IPS-NIHi7 (cell line): ENCODE results near the gene AGAP4.
A peak's percentile ranks its signal among the peaks of the same experiment; 100 is the strongest.
"Not testable (repeated sequence)": the region's sequence is repeated elsewhere in the genome, so short reads cannot be mapped to it uniquely, and the experiment has no call there.

Experiments
- DNase-seq: peaks from one replicate; pipeline ENCODE4 v3.0.0; 2012; ENCODE audit warnings: mixed read lengths; ENCODE audit errors: extremely low spot score

Gene AGAP4

GRCh38 chr10:45847400-45847799 lies at the start of gene AGAP4:
Gene AGAP4, minus strand, starts transcription at chr10:45847500. Its CDS starts 153 bp downstream, at chr10:45847347.
- DNase-seq, result not testable (repeated sequence)

GRCh38 chr10:45890721-45891120 lies 43.4 kb upstream of the AGAP4 start:
- not testable (repeated sequence) for DNase-seq

GRCh38 chr10:45889539-45890230 lies 42.4 kb upstream of the AGAP4 start:
- DNase-seq, result not testable (repeated sequence)

DNA sequence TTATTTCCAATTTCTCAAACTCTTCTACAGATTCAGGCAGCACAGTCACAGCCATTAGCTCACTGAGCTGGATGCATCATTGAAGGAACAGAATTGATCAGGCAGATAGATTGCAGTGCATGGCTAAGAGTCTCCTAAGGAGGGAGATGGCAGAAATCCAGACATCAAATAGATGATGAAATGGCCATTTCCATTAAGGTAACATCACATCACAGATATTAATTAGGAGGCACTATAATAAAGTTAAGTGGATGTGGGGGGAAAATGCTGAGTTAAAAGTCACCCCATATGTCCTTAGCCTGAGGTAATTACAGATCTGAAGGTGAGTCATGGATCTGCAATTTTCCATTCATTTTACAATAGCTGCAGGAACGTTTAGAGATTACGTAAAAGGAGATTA lies 35.6 kb upstream of the AGAP4 start:
- not testable (repeated sequence) for DNase-seq

- not testable (repeated sequence) for DNase-seq
Observed at GRCh38 chr10:45865404-45865803, 18.1 kb upstream of the AGAP4 start.

- not testable (repeated sequence) for DNase-seq
Observed at GRCh38 chr10:45864264-45864663, 17.0 kb upstream of the AGAP4 start.

- not testable (repeated sequence) for DNase-seq
Observed at GRCh38 chr10:45863632-45864031, 16.3 kb upstream of the AGAP4 start.

GRCh38 chr10:45857931-45858330 lies 10.6 kb upstream of the AGAP4 start:
- DNase-seq, result not testable (repeated sequence)

DNA sequence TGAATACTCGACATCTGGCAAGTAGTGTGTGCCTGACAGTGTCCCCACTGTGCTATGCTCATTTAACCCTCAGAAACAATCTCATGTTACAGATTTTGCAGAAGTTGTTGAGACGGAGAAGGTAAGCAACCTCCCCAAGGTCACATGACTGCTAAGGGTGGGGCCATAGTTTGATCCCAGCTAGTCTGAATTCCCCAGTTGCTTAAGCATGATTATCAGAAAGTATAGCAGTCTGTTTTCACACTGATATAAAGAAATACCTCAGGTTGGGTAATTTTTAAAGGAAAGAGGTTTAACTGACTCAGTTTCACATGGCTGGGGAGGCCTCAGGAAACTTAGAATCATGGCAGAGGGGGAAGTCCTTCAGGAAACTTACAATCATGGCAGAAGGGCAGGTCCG lies 1.2 kb upstream of the AGAP4 start:
- not testable (repeated sequence) for DNase-seq

DNA sequence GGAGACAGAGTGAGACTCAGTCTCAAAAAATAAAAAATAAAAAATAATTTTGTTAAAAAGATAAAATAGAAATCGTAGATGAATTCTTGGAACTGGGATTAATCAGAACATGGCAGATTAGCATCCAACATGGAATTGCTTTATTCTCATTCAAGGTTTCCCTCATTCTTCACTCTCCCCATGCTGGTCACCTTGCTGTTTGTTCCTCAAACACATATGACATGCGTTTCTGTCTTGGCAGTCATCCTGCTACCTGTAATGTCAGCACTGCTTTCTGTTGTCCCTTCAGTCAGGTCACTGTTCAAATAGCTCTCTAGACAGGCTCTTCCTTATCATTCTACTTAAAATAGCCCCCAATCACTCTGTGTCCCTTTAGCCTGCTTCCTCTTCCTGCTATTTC lies 24.4 kb downstream of the AGAP4 start:
- not testable (repeated sequence) for DNase-seq

DNA sequence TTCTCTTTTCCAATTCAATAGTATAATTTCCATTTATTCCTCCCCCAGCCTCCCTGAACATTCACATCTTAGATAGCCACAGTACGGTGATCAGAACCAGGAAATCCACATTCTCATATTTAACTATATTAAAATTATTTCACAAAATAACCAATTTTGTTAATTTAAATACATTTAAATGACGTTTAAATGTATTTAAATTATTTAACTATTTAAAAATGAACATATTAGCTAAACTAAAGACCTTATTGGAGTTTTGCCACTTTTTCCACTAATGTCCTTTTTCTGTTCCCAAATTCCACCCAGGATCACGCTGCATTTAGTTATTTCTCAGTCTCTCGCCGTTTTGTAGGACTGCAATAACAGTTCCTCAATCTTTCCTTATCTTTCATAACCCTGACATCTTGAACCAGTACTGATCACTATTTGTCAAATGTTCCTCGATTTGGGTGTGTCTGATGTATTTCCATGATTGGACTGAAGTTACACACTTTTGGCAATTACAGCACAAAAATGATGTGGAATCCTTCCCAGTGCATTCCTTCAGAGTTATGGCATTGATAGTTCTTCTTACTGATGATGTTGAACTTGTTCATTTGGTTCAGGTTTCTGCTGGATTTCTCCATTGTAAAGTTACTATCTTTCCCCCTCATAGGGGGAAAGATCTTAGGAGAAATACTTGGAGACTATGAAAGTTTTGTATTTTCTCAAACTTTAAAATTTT lies 27.0 kb downstream of the AGAP4 start:
- not testable (repeated sequence) for DNase-seq

- DNase-seq, result no peak
Observed at GRCh38 chr10:45819552-45819951, 27.7 kb downstream of the AGAP4 start.

- no peak for DNase-seq
Observed at GRCh38 chr10:45817912-45818311, 29.4 kb downstream of the AGAP4 start.

DNA sequence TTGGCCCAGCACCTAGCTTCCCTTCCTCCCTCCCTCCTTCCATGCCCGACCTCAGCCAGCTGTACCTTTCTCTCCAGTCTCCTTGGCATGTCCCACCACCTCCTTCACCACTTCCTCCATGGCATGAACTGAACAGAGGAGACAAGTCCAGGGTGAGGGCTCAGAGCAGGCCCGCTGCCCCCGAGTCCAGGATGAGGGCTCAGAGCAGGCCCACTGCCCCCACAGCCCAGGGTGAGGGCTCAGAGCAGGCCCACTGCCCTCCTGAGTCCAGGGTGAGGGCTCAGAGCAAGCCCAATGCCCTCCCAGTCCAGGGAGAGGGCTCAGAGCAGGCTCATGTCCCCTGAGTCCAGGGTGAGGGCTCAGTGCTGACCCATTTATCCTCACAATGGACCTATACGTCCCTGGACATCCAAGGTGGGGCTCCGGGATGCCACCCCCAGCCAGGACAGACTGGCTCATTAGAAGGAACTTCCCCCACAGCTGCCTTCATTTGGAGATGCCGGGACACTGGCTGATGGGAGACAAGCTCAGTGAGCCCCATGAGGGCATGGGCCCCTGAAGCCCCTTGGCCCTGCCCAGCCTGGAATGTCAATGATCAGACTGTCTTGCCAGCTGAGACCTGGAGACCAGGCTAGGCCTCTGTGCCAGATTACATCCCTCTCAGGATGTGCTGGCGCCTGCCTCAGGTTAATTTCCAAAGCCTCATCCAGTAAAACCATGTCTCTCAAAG lies 30.0 kb downstream of the AGAP4 start:
- DNase-seq, result no peak

GRCh38 chr10:45814146-45814545 lies 33.2 kb downstream of the AGAP4 start:
- DNase-seq, result not testable (repeated sequence)

GRCh38 chr10:45812959-45813358 lies 34.3 kb downstream of the AGAP4 start:
- not testable (repeated sequence) for DNase-seq

GRCh38 chr10:45811075-45811474 lies 36.2 kb downstream of the AGAP4 start:
- no peak for DNase-seq

DNA sequence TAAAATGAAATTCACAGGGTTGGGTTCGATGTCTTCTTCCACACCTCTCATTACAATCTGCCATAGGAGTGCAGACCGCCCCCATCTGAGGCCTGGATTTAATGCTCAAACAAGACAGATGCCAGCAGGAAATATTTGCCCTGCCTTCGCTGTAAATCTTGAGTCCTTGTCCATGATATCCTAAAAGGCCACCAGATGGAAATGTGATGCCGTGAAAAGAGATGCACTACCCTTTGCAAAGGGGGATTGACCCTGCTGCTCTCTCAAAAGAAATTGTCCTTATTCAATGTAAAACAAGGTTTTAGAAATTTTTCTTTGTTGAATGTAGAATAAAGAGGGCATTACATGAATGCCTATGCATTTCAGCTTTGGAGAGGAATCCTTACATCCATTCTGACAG lies 37.5 kb downstream of the AGAP4 start:
- peak; percentile 20 for DNase-seq

- not testable (repeated sequence) for DNase-seq
Observed at GRCh38 chr10:45804996-45805395, 42.3 kb downstream of the AGAP4 start.

GRCh38 chr10:45803060-45804010 lies 44.0 kb downstream of the AGAP4 start:
- DNase-seq, result not testable (repeated sequence)

DNA sequence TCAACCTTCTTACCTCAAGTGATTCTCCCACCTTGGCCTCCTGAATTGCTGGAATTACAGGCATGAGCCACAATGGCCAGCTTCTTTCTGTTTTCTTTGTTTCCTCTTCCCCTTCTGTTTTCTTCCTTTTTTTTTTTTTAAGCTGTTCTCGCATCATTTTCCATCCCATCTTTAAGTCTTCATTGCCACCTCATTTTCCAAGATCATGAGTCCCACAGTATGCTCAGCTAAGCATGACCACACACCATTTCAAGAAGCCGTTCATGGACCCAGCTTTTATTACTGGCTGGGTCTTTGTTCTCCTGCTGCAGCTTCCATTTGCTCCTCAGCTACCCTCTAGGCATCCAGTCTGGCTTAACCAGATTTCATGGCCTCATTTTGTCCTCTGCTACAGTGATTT lies 52.5 kb downstream of the AGAP4 start:
- DNase-seq, result not testable (repeated sequence)
